K562 (cell line): ENCODE results near the gene SRBD1. TPM values are rescaled to one million over a fixed set of nuclear protein-coding genes. Genes with fewer than 3 reads are reported as not detected.

Experiments
- ATAC-seq: fragments of 200-7000 bp; cut with Tn5 transposase; 3 replicates; pipeline ENCODE4 v1.9.1; 2020; ENCODE audit warnings: moderate library complexity
- BruUV-seq: library from RNA; stranded (reverse); fragments of 400-500 nt; replicated peaks from 2 replicates; lab custom pipeline; 2021; lab: Mats Ljungman, UMichigan
- CTCF ChIA-PET: fragments of 300-600 bp; formaldehyde crosslinking; extraction: SDS; loops from one replicate; lab custom pipeline; 2021; ENCODE audit warnings: low intra/inter-chr PET ratio; lab: Yijun Ruan, JAX
- POLR2A ChIA-PET: fragments of 300-600, 350-650 bp; sonication (Branson Sonifier 250); formaldehyde crosslinking; extraction: SDS; loops from one replicate; lab custom pipeline; 2021; ENCODE audit warnings: antibody characterized with exemption, inconsistent platforms; lab: Yijun Ruan, JAX
- DNase-seq, 4 experiments: peaks; one replicate each; pipeline versions ENCODE4 v3.0.0 to v3.0.0-alpha.2; 2011 to 2018; ENCODE audit warnings: low spot score in 3 of 4, mixed read lengths in 3 of 4; ENCODE audit errors: extremely low read depth in 1 of 4
- FAIRE-seq: peaks from 2 replicates; lab custom pipeline; 2011; peaks lifted over from hg19 to GRCh38; lab: Jason Lieb, UNC
- H2AFZ ChIP-seq: 2 replicates; pipeline ENCODE4 v1.6.0; 2011; ENCODE audit warnings: low read depth, low read length, control low read depth, inconsistent platforms
- H3K27ac ChIP-seq: fragments of 200-600 bp; 3 replicates; pipeline ENCODE4 v1.8.0; 2011; ENCODE audit warnings: low read depth, mild to moderate bottlenecking, control low read depth, inconsistent platforms, low read length, moderate library complexity, mixed read lengths; ENCODE audit errors: extremely low read depth
- H3K27me3 ChIP-seq, 2 experiments: fragments of 300-600 bp in 1 of 2; 2 replicates in 1 of 2; 3 replicates in 1 of 2; pipeline versions ENCODE4 v1.6.0 to v1.8.0; 2011; ENCODE audit warnings: inconsistent platforms in 2 of 2, low read length in 2 of 2, mild to moderate bottlenecking in 1 of 2, mixed read lengths in 1 of 2, moderate library complexity in 1 of 2; ENCODE audit not compliant: control insufficient read depth in 2 of 2, insufficient read depth in 2 of 2
- H3K36me3 ChIP-seq: fragments of 300-600 bp; 3 replicates; pipeline ENCODE4 v1.8.0; 2011; ENCODE audit warnings: mild to moderate bottlenecking, low read length, inconsistent platforms; ENCODE audit not compliant: control insufficient read depth, insufficient read depth
- H3K4me1 ChIP-seq, 2 experiments: fragments of 200-600 bp in 1 of 2; replicated peaks in 1 of 2; 2 replicates in 1 of 2; 3 replicates in 1 of 2; pipeline versions ENCODE4 v1.5.1 to v1.8.0; 2011; ENCODE audit warnings: inconsistent platforms in 2 of 2, low read length in 2 of 2, mild to moderate bottlenecking in 1 of 2, mixed read lengths in 1 of 2, moderate library complexity in 1 of 2; ENCODE audit not compliant: control insufficient read depth in 2 of 2, insufficient read depth in 2 of 2
- H3K4me2 ChIP-seq: 2 replicates; pipeline ENCODE4 v1.6.1; 2011; ENCODE audit warnings: low read length, control low read depth, inconsistent platforms, mixed read lengths; ENCODE audit not compliant: insufficient read depth
- H3K4me3 ChIP-seq: fragments of 200-600 bp; sonication (generic), shearing (Covaris generic); 2 replicates; pipeline ENCODE4 v1.5.1; 2016; ENCODE audit warnings: control low read depth, inconsistent platforms
- H3K79me2 ChIP-seq: fragments of 200-600 bp; 3 replicates; pipeline ENCODE4 v1.8.0; 2011; ENCODE audit warnings: low read length, inconsistent platforms; ENCODE audit not compliant: control insufficient read depth, insufficient read depth
- H3K9ac ChIP-seq, 2 experiments: 2 replicates each; pipeline versions ENCODE4 v1.6.0 to v1.6.1; 2011; ENCODE audit warnings: low read depth in 2 of 2, low read length in 2 of 2, control low read depth in 1 of 2, inconsistent platforms in 1 of 2, mild to moderate bottlenecking in 1 of 2, mixed read lengths in 1 of 2; ENCODE audit not compliant: insufficient read depth in 1 of 2
- H3K9me1 ChIP-seq: one replicate; pipeline ENCODE4 v1.6.0; 2011; ENCODE audit warnings: inconsistent platforms, mild to moderate bottlenecking, low read length, moderate library complexity; ENCODE audit not compliant: control insufficient read depth, insufficient read depth
- H3K9me3 ChIP-seq: replicated peaks from 2 replicates; pipeline ENCODE4 v1.5.1; 2011; ENCODE audit warnings: low read depth, low read length, inconsistent platforms; ENCODE audit not compliant: control insufficient read depth, insufficient read depth
- H4K20me1 ChIP-seq: replicated peaks from 2 replicates; pipeline ENCODE4 v1.6.1; 2011; ENCODE audit warnings: low read length, inconsistent platforms, mixed read lengths; ENCODE audit not compliant: control insufficient read depth, insufficient read depth
- EHMT2 ChIP-seq: fragments of 450-650 bp; IDR thresholded peaks from 2 replicates; pipeline ENCODE4 v1.6.1; 2018; ENCODE audit warnings: antibody characterized with exemption
- GATAD2B ChIP-seq: fragments of 450-650 bp; IDR thresholded peaks from 2 replicates; pipeline ENCODE4 v1.6.1; 2017; ENCODE audit warnings: mild to moderate bottlenecking, borderline replicate concordance
- HDAC2 ChIP-seq: fragments of 450-650 bp; IDR thresholded peaks from 2 replicates; pipeline ENCODE4 v1.6.1; 2016; ENCODE audit warnings: mild to moderate bottlenecking
- JUN ChIP-seq, 2 experiments: sonication (generic) in 1 of 2; formaldehyde crosslinking in 1 of 2; IDR thresholded peaks; 2 replicates each; pipeline versions ENCODE4 v1.6.1 to v1.8.0; 2012 to 2022; ENCODE audit warnings: borderline replicate concordance in 2 of 2, mild to moderate bottlenecking in 2 of 2, improper control_type of control experiment in 1 of 2, low read depth in 1 of 2, low read length in 1 of 2, missing genetic modification reagents in 1 of 2
- MCM2 ChIP-seq: fragments of 450-650 bp; IDR thresholded peaks from 2 replicates; pipeline ENCODE4 v1.6.1; 2017; ENCODE audit warnings: low read depth, mild to moderate bottlenecking
- RAD51 ChIP-seq: fragments of 450-650 bp; IDR thresholded peaks from 2 replicates; pipeline ENCODE4 v1.7.1; 2016; ENCODE audit warnings: low read depth, mild to moderate bottlenecking, borderline replicate concordance
- TSC22D4 ChIP-seq: fragments of 450-650 bp; IDR thresholded peaks from 2 replicates; pipeline ENCODE4 v1.6.1; 2016; ENCODE audit warnings: missing genetic modification characterization, missing biosample characterization, control low read depth
- ZNF696 ChIP-seq: fragments of 250-450 bp; sonication (Bioruptor Pico); conservative IDR thresholded peaks from 2 replicates; pipeline ENCODE4 v1.4.0; 2020; ENCODE audit warnings: mild to moderate bottlenecking, moderate library complexity
- in situ Hi-C: fragments of 300-500 bp; cut with MboI; formaldehyde crosslinking; loops from 4 replicates; pipeline ENCODE4 v1.15.0; 2018; ENCODE audit warnings: inconsistent platforms, mixed read lengths
- intact Hi-C: fragments of 100-400 bp; cut with micrococcal nuclease; formaldehyde crosslinking; loops from 2 replicates; pipeline ENCODE4 v1.14.2; 2022
- polyA plus RNA-seq, 8 experiments: library from polyadenylated mRNA; depleted of rRNA in 4 of 8; stranded (reverse) in 5 of 8; unstranded in 3 of 8; fragments of >200 nt; fragmentation: Nextera tagmentation in 2 of 8; fragmentation: Illumina TruSeq in 1 of 8; extraction: Ambion mirVana in 2 of 8; extraction: Trizol in 1 of 8; gene quantifications; 2 replicates each; pipeline versions ENCODE4 v1.2.1 to v1.2.3, GENCODE V29; 2011 to 2014; ENCODE audit warnings: inconsistent platforms in 1 of 8, missing spikeins in 1 of 8
- total RNA-seq, 7 experiments: library from RNA; depleted of rRNA in 6 of 7; stranded (reverse); fragments of >200 nt in 6 of 7; fragmentation: Illumina TruSeq in 2 of 7; extraction: Trizol in 2 of 7; gene quantifications; 2 replicates each; pipeline versions ENCODE4 v1.2.1 to v1.2.3, GENCODE V29; 2011 to 2021; ENCODE audit warnings: low replicate concordance in 1 of 7

SRBD1 gene
- total and polyA plus RNA-seq, 9 of the 15 experiments (the other 6 are each of a cell fraction or from before 2014, with no cell fraction given): 6.9 to 23.2 (median 14.7) TPM

- H3K9me1 ChIP-seq: no peaks in the 10 kb centered on the region
- peaks cover 40% of the 10 kb centered on the region for H3K36me3 ChIP-seq
- no peak for TF ChIP-seq GATAD2B
- no peak for TF ChIP-seq MCM2
- no peak for TF ChIP-seq JUN (IDR thresholded peaks at IDR 0.05; ENCODE audit: borderline replicate concordance, low read depth, low read length)
- no peak for TF ChIP-seq JUN (CRISPR knock-in tag; IDR thresholded peaks at IDR 0.05; ENCODE audit: borderline replicate concordance)
- no peak for TF ChIP-seq ZNF696
- TF ChIP-seq TSC22D4 (tag): no peak
- no peak for TF ChIP-seq RAD51
- no peak for TF ChIP-seq EHMT2
- TF ChIP-seq HDAC2: no peak
- H3K9me3 ChIP-seq: no peaks in the 10 kb centered on the region
- in situ Hi-C loops: no loop called here
- peaks cover 0 to 5% of the 10 kb centered on the region in 2 experiments; a peak in 2 of 5 replicates for H3K4me1 ChIP-seq
- ChIA-PET CTCF (no interaction called here), POLR2A (no interaction called here)
- no peak overlapping the region for H3K4me2 ChIP-seq
- DNase-seq (no peak), FAIRE-seq (no peak), ATAC-seq (no peak)
- no peaks in the 10 kb centered on the region for H4K20me1 ChIP-seq
- H2AFZ ChIP-seq: no peak overlapping the region
- no peak overlapping the region for H3K4me3 ChIP-seq
- no peak overlapping the region for H3K9ac ChIP-seq
- H3K27me3 ChIP-seq: no peaks in the 10 kb centered on the region
- 0 out of 3 replicates have a peak, but pooled peaks cover 2% of the 10 kb centered on the region for H3K79me2 ChIP-seq
- intact Hi-C loops: no loop called here
- H3K27ac ChIP-seq: no peak overlapping the region; the same call in 2 of the 3 replicates
- BruUV-seq: no TSS peak
Observed at GRCh38 chr2:45568935-45569334, 42.1 kb downstream of the SRBD1 start.
